ENCODE measurements around the gene PRRT3.
A peak's percentile ranks its signal among the peaks of the same experiment; 100 is the strongest.

The PRRT3 gene

DNA sequence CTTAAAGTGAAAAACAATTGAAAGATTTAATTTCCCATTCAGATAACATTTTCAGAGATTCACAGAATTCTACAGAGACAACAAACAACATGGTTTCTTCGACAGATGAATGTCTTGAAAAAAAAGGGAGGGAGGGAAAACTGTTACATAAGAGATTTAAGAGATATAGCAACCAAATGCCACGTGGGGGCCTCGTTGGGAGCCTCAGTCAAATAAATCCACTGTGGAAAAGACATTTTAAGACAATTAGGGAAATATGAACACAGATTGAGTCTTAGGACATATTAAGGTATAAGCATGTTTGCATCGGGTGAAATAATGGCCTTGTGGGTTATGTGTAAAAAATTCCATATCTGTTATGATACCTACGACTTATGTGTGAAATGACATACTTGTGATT lies 5.0 kb upstream of the PRRT3 start:
- Histone ChIP-seq H3K9me3 (ENCODE audit: low read length) (no peaks in the 10 kb centered on the region), H3K4me3 (ENCODE audit: low read length) (no peak overlapping the region), H3K27me3 (ENCODE audit: insufficient read depth, low read length) (no peaks in the 10 kb centered on the region), H3K4me1 (ENCODE audit: insufficient read depth, low read length) (no peaks in the 10 kb centered on the region), H2AFZ (ENCODE audit: low read depth, low read length) (no peak overlapping the region), H3K36me3 (ENCODE audit: insufficient read depth, low read length) (no peaks in the 10 kb centered on the region)

DNA sequence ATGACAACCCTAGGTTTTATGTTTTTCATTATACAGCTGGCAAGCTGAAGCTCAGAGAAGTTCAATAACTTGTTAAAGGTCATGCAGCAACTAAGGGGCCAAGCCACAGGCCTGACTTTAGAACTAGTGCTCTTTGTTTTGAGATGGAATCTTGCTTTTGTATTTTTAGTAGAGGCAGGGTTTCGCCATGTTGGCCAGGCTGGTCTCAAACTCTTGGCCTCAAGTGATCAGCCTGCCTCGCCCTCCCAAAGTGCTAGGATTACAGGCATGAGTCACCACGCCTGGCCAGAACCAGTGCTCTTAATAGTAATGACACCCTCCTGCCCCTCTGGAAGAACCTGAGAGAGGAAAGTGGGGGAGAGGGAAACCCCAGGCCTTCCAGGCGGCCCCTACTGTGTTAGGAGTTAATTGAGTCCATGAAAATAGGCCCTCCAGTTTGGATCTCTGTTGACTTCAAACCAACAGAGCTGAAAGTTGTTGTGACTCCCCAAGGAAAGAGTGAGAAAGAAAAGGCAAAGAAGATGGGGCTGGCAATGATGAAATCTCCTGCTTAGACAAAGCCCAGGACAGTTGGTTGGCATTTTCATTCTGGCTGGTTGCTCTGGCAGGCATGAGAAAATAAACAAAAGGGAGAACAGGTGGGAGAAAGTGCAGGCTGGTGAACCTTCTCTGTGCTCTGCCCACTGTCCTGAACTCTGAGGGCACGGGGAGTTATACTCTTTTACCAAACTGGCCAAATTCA lies 3.6 kb upstream of the PRRT3 start:
- Histone ChIP-seq H3K4me3 (ENCODE audit: low read length) (no peak overlapping the region), H2AFZ (ENCODE audit: low read depth, low read length) (no peak overlapping the region), H3K4me1 (ENCODE audit: insufficient read depth, low read length) (no peaks in the 10 kb centered on the region), H3K36me3 (ENCODE audit: insufficient read depth, low read length) (no peaks in the 10 kb centered on the region), H3K9me3 (ENCODE audit: low read length) (no peaks in the 10 kb centered on the region), H3K27me3 (ENCODE audit: insufficient read depth, low read length) (no peaks in the 10 kb centered on the region)

GRCh38 chr3:9955067-9955502 lies 2.9 kb upstream of the PRRT3 start:
- no peaks in the 10 kb centered on the region for H3K4me1 ChIP-seq (ENCODE audit: insufficient read depth, low read length)
- no peaks in the 10 kb centered on the region for H3K27me3 ChIP-seq (ENCODE audit: insufficient read depth, low read length)
- H3K4me3 ChIP-seq (ENCODE audit: low read length), result no peak overlapping the region
- H3K9me3 ChIP-seq (ENCODE audit: low read length), result no peaks in the 10 kb centered on the region
- H3K36me3 ChIP-seq (ENCODE audit: insufficient read depth, low read length), result no peaks in the 10 kb centered on the region
- no peak overlapping the region for H2AFZ ChIP-seq (ENCODE audit: low read depth, low read length)

DNA sequence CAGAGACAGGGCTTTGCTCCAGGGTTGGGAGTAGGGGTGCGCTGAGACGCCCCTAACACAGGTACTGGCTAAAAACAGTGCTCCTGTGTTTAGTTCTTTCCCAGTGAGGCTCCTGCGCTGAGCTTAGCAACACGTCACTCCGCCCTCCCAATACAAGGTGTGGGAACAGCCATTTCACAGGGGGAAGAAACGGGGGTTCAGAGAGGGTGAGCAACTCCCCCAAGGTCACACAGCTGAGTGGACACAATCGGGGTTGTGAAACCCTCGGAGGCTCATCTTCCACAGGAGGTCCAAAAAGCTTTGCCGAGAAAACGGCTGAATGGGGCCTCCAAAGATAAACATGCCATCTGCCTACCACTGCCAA lies 628 bp downstream of the PRRT3 start:
- Histone ChIP-seq H3K4me3 (ENCODE audit: low read length) (peak overlapping the region; percentile 80), H3K27me3 (ENCODE audit: insufficient read depth, low read length) (no peaks in the 10 kb centered on the region), H3K9me3 (ENCODE audit: low read length) (no peaks in the 10 kb centered on the region), H3K4me1 (ENCODE audit: insufficient read depth, low read length) (no peaks in the 10 kb centered on the region), H2AFZ (ENCODE audit: low read depth, low read length) (peak overlapping the region; percentile 74), H3K36me3 (ENCODE audit: insufficient read depth, low read length) (peaks cover 5% of the 10 kb centered on the region)

DNA sequence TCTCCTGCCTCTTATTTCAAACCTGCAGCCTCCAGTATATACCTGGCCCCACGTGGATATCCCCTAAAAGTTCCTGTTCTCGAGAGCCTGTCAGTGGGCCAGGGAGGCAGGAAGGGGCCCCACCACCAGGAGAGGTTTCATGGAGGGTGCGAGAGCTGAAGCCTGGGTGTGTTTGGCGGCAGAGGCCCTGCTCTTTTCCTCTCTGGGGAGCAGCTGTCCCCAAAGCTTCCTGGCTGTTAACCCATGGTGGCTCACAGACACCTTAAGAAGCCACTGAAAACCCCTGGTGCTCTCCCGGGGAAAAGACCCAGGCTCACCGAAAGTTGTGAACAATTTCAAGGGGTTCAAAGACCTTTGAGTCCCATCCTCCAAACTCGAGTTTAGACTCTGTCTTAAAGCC lies 1.1 kb downstream of the PRRT3 start:
- Histone ChIP-seq H3K4me1 (ENCODE audit: insufficient read depth, low read length) (no peaks in the 10 kb centered on the region), H3K36me3 (ENCODE audit: insufficient read depth, low read length) (peaks cover 5% of the 10 kb centered on the region), H3K27me3 (ENCODE audit: insufficient read depth, low read length) (no peaks in the 10 kb centered on the region), H3K4me3 (ENCODE audit: low read length) (no peak overlapping the region), H3K9me3 (ENCODE audit: low read length) (no peaks in the 10 kb centered on the region), H2AFZ (ENCODE audit: low read depth, low read length) (no peak overlapping the region)

GRCh38 chr3:9949626-9950025 lies 2.6 kb downstream of the PRRT3 start:
- Histone ChIP-seq H3K4me3 (ENCODE audit: low read length) (no peak overlapping the region), H3K4me1 (ENCODE audit: insufficient read depth, low read length) (no peaks in the 10 kb centered on the region), H3K9me3 (ENCODE audit: low read length) (no peaks in the 10 kb centered on the region), H3K27me3 (ENCODE audit: insufficient read depth, low read length) (no peaks in the 10 kb centered on the region), H3K36me3 (ENCODE audit: insufficient read depth, low read length) (peaks cover 5% of the 10 kb centered on the region), H2AFZ (ENCODE audit: low read depth, low read length) (no peak overlapping the region)

DNA sequence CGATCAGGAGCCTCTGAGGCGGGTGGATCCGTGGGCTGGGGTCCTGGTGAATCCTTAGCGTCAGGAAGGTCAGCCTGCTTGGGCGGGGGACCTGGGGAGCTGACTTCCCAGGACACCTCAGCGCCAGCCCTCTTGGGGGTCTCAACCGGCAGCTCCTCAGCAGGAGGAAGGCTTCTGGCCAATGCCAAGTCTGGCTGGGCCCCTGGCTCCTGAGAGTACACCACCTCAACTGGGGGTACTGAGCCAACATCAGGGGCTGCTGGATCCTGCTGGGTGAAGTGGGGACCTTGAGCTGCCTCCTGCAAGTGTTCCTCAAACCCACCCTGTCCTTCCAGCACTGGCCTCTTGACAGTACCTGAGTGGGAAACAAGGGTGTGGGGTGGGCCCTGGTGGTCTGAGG lies 3.1 kb downstream of the PRRT3 start:
- Histone ChIP-seq H2AFZ (ENCODE audit: low read depth, low read length) (no peak overlapping the region), H3K27me3 (ENCODE audit: insufficient read depth, low read length) (no peaks in the 10 kb centered on the region), H3K36me3 (ENCODE audit: insufficient read depth, low read length) (peaks cover 10% of the 10 kb centered on the region), H3K9me3 (ENCODE audit: low read length) (no peaks in the 10 kb centered on the region), H3K4me1 (ENCODE audit: insufficient read depth, low read length) (no peaks in the 10 kb centered on the region), H3K4me3 (ENCODE audit: low read length) (no peak overlapping the region)

GRCh38 chr3:9948586-9948985 lies 3.6 kb downstream of the PRRT3 start:
- H3K36me3 ChIP-seq (ENCODE audit: insufficient read depth, low read length), result peaks cover 13% of the 10 kb centered on the region
- no peak overlapping the region for H3K4me3 ChIP-seq (ENCODE audit: low read length)
- no peaks in the 10 kb centered on the region for H3K9me3 ChIP-seq (ENCODE audit: low read length)
- no peaks in the 10 kb centered on the region for H3K4me1 ChIP-seq (ENCODE audit: insufficient read depth, low read length)
- H2AFZ ChIP-seq (ENCODE audit: low read depth, low read length), result no peak overlapping the region
- no peaks in the 10 kb centered on the region for H3K27me3 ChIP-seq (ENCODE audit: insufficient read depth, low read length)

GRCh38 chr3:9947025-9947995 lies 4.9 kb downstream of the PRRT3 start:
- Histone ChIP-seq H3K9me3 (ENCODE audit: low read length) (no peaks in the 10 kb centered on the region), H2AFZ (ENCODE audit: low read depth, low read length) (no peak overlapping the region), H3K4me1 (ENCODE audit: insufficient read depth, low read length) (no peaks in the 10 kb centered on the region), H3K27me3 (ENCODE audit: insufficient read depth, low read length) (no peaks in the 10 kb centered on the region), H3K4me3 (ENCODE audit: low read length) (no peak overlapping the region), H3K36me3 (ENCODE audit: insufficient read depth, low read length) (peaks cover 16% of the 10 kb centered on the region)

DNA sequence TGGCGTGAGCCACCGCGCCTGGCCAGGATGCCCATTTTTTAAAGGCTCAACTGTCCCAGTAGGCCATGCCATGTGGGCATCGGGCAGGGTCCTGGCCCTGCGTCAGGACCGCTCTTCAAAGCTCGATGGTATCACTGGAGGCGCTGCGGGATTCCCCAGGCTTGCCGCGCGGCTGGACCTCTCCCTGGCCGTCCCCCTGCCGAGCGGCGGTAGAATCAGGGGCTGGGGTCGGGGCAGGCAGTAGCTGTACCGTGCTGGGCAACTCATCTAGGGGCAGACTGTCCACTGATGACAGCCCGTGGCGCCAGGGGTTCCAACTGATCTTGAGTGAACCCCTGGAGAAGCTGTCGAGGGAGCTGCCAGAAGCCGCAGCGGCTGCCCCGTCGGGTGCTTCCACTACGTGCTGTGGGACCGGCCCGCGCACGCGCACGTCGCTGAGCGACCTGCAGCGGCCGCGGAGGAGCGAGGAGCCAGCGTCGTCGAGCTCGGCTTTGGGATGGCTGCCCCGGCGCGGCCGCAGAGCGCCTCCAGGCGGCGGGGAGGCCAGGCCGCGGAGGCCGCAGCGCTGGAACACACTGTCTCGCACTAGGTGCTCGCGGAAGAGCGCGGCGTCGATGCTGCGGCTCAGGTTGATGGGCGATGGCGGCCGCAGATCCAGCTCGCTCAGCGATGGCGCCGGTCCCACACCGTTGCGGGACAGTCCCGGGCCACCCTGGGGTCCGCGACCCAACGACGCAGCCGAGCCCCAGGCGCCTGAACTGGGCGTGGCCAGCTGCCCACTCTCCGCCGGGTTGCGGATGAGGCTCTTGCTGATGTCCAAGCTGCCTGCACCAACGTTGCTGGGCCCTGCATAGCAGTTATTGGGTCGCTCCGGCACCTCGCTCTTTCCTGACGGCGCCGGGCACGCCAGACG lies 5.8 kb downstream of the PRRT3 start:
- H3K36me3 ChIP-seq (ENCODE audit: insufficient read depth, low read length), result peaks cover 16% of the 10 kb centered on the region
- no peaks in the 10 kb centered on the region for H3K9me3 ChIP-seq (ENCODE audit: low read length)
- no peak overlapping the region for H3K4me3 ChIP-seq (ENCODE audit: low read length)
- no peak overlapping the region for H2AFZ ChIP-seq (ENCODE audit: low read depth, low read length)
- H3K4me1 ChIP-seq (ENCODE audit: insufficient read depth, low read length), result no peaks in the 10 kb centered on the region
- no peaks in the 10 kb centered on the region for H3K27me3 ChIP-seq (ENCODE audit: insufficient read depth, low read length)

GRCh38 chr3:9945358-9945757 lies 6.8 kb downstream of the PRRT3 start:
- peaks cover 21% of the 10 kb centered on the region for H3K36me3 ChIP-seq (ENCODE audit: insufficient read depth, low read length)
- H2AFZ ChIP-seq (ENCODE audit: low read depth, low read length), result no peak overlapping the region
- H3K4me1 ChIP-seq (ENCODE audit: insufficient read depth, low read length), result no peaks in the 10 kb centered on the region
- H3K27me3 ChIP-seq (ENCODE audit: insufficient read depth, low read length), result no peaks in the 10 kb centered on the region
- no peak overlapping the region for H3K4me3 ChIP-seq (ENCODE audit: low read length)
- no peaks in the 10 kb centered on the region for H3K9me3 ChIP-seq (ENCODE audit: low read length)

DNA sequence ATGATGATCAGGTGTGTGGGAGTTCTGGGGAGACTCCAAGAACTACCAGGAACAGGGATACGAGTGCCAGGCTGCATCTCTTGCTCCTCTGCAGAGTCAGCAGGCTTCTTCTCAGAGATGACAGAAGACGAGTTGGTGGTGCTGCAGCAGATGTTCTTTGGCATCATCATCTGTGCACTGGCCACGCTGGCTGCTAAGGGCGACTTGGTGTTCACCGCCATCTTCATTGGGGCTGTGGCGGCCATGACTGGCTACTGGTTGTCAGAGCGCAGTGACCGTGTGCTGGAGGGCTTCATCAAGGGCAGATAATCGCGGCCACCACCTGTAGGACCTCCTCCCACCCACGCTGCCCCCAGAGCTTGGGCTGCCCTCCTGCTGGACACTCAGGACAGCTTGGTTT lies 7.9 kb downstream of the PRRT3 start:
- Histone ChIP-seq H3K27me3 (ENCODE audit: insufficient read depth, low read length) (no peaks in the 10 kb centered on the region), H3K4me3 (ENCODE audit: low read length) (no peak overlapping the region), H3K36me3 (ENCODE audit: insufficient read depth, low read length) (peaks cover 21% of the 10 kb centered on the region), H3K4me1 (ENCODE audit: insufficient read depth, low read length) (no peaks in the 10 kb centered on the region), H2AFZ (ENCODE audit: low read depth, low read length) (no peak overlapping the region), H3K9me3 (ENCODE audit: low read length) (no peaks in the 10 kb centered on the region)
